ENCODE measurements around the gene TEX22.

- no peak for TF ChIP-seq YY1 (IDR thresholded peaks at IDR 0.05)
- TF ChIP-seq, protein P1, sequence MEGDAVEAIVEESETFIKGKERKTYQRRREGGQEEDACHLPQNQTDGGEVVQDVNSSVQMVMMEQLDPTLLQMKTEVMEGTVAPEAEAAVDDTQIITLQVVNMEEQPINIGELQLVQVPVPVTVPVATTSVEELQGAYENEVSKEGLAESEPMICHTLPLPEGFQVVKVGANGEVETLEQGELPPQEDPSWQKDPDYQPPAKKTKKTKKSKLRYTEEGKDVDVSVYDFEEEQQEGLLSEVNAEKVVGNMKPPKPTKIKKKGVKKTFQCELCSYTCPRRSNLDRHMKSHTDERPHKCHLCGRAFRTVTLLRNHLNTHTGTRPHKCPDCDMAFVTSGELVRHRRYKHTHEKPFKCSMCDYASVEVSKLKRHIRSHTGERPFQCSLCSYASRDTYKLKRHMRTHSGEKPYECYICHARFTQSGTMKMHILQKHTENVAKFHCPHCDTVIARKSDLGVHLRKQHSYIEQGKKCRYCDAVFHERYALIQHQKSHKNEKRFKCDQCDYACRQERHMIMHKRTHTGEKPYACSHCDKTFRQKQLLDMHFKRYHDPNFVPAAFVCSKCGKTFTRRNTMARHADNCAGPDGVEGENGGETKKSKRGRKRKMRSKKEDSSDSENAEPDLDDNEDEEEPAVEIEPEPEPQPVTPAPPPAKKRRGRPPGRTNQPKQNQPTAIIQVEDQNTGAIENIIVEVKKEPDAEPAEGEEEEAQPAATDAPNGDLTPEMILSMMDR (IDR thresholded peaks at IDR 0.05; ENCODE audit: low read depth, low read length, missing input control) = no peak
- TF ChIP-seq JUND (IDR thresholded peaks at IDR 0.05) = no peak
- TF ChIP-seq FOXA2 (IDR thresholded peaks at IDR 0.05) = no peak
- no peak for TF ChIP-seq SP1 (IDR thresholded peaks at IDR 0.05)
- TF ChIP-seq REST (IDR thresholded peaks at IDR 0.05) = no peak
- TF ChIP-seq FOXA1 (IDR thresholded peaks at IDR 0.05) = no peak
Observed at GRCh38 chr14:105460116-105460515, 61.8 kb downstream of the TEX22 start.

All from liver (tissue), 3 donors.